Measurements from ENCODE around the gene ASB6.
"Not testable (repeated sequence)": the region's sequence is repeated elsewhere in the genome, so short reads cannot be mapped to it uniquely, and the experiment has no call there.

The ASB6 gene

DNA sequence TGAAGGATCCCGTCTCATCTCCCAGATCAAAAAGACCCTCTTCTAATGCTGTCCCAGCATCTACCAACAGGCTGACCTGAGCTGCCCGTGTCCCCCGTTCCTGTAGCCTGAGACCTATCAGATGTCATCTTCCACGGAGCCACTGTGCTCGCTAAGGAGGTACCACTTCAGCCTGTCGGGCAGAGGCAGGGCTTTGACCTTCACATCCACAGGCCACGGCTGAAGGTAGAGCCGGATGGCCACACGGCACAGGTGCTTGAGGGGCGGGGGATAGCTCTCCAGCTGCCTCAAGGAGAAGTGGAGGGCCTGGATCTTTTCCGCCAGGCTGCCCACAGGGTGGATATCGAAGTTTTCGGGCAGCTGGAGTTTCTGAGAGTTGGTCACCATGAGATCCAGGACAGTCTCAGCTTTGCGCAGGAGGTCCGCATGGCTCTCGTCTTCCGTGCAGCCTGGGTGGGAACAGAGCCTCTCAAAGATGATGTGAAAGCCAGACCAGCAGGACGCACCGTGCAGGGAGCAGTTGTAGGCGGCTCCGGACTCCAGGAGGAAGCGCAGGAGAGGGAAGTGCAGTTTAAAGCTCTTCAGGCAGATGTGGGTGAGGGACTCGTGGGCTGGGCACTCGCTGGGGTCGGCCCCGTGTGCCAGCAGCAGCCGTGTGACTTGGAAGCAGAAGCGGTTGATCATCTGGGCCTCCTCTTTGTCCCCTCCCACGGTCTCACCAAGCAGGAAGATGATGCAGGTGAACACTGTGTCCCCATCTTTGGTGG is 4.1 kb downstream of the ASB6 start:
- DNase-seq (ENCODE audit: extremely low spot score): no peak
- CTCF ChIA-PET: interaction anchor here (1.0 to 2.5 kb wide), 2 partner anchors 13 to 153 kb away, joined by 3 to 11 read pairs; no protein-coding TSS in a partner anchor
- POLR2A ChIA-PET: interaction anchor here (1.6 kb wide), 1 partner anchor 498 kb away, joined by 4 read pairs; no protein-coding TSS in a partner anchor
- TF ChIP-seq NFRKB (IDR thresholded peaks at IDR 0.05) (no peak), FOXA1 (IDR thresholded peaks at IDR 0.05) (no peak), ELF4 (IDR thresholded peaks at IDR 0.05) (no peak), L3MBTL2 (conservative IDR thresholded peaks at IDR 0.05) (no peak)

DNA sequence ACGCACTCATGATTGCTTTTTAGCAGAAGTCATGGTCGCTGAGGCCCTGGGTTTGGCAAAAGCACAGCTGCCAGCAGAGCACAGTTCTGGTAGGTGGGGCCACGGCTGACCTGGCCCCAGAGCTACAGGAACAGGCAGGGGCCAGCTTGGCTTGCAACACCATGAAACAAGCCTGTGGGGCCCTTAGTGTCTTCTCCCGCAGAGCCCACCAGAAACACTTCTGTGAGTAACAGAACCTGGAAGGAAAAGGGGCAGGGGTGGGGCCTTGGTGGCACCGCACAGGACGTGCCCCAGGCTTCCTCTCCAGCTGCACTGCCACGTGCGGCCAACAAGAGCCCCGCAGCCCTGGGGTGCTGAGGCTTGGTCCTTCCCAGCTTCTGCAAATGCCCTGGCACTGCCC is 4.8 kb downstream of the ASB6 start:
- DNase-seq (ENCODE audit: extremely low spot score): no peak
- CTCF ChIA-PET: interaction anchor here (1.0 kb wide), 1 partner anchor 154 kb away, joined by 3 read pairs; no protein-coding TSS in a partner anchor
- POLR2A ChIA-PET: no interaction called here
- no peak for TF ChIP-seq LEF1 (IDR thresholded peaks at IDR 0.05; ENCODE audit: borderline replicate concordance)
- TF ChIP-seq FOXA1 (IDR thresholded peaks at IDR 0.05): no peak
- TF ChIP-seq ELF4 (IDR thresholded peaks at IDR 0.05): no peak
- no peak for TF ChIP-seq L3MBTL2 (conservative IDR thresholded peaks at IDR 0.05)
- no peak for TF ChIP-seq ARNT (IDR thresholded peaks at IDR 0.05)
- no peak for TF ChIP-seq SUZ12 (IDR thresholded peaks at IDR 0.05)
- no peak for TF ChIP-seq FOXK2 (IDR thresholded peaks at IDR 0.05)
- TF ChIP-seq NFRKB (IDR thresholded peaks at IDR 0.05): no peak

DNA sequence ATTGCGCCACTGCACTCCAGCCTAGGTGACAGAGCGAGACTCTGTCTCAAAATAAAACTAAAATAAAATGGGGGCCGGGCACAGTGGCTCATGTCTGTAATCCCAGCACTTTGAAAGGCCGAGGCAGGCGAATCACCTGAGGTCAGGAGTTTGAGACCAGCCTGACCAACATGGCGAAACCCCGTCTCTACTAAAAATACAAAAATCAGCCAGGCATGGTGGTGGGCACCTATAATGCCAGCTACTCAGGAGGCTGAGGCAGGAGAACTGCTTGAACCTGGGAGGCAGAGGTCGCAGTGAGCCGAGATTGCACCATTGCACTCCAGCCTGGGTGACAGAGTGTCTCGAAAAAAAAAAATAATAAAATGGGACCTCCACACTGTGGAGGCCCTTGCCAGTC is 5.6 kb downstream of the ASB6 start:
- POLR2A ChIA-PET: not testable (repeated sequence)
- CTCF ChIA-PET: interaction anchor here (0.8 kb wide), 1 partner anchor 12 kb away, joined by 3 read pairs; no protein-coding TSS in a partner anchor

DNA sequence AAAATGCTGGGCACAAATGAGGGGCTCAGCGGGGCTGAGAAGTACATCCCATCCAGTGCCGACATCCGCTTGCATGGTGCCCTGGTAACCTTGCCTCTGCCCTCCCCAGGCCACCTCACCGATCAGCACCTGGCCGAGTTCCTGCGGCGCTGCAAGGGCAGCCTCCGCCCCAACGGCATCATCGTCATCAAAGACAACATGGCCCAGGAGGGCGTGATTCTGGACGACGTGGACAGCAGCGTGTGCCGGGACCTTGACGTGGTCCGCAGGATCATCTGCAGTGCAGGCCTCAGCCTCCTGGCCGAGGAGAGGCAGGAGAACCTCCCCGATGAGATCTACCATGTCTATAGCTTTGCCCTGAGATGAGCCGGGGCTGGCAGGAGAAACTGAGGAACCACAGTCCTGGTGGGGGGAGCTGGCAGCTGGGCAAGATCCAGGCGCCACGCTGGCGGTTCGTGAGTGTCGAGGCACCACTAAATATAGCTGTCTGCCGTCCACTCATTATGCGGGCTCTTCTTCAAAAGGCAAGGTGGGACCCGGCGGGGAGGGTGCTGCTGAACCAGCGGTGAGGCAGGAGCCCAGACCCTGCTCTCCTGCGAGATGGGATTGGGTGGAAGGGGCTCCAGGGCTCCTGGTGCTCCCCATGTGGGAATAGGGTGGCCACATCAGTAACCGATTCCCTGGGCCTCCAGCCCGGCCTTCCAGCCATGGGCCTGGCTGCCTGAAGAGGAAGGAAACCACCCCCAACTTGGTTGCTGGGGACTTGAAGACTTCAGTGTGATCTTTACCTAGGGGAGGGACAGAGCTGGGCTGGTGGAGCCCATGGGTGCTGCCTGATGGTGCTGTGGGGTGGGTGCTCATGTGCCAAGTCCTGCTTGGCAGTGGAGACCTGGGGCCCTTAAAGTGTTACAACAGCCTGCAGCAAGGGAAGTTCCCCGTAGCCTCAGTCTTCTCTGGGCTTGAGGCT is 6.6 kb downstream of the ASB6 start:
- ChIA-PET POLR2A (no interaction called here), CTCF (interaction anchor here (0.8 kb wide), 1 partner anchor 11 kb away, joined by 3 read pairs; no protein-coding TSS in a partner anchor)
- no peak for TF ChIP-seq FOXM1 (IDR thresholded peaks at IDR 0.05; ENCODE audit: borderline replicate concordance)
- TF ChIP-seq TARDBP (IDR thresholded peaks at IDR 0.05): no peak
- no peak for TF ChIP-seq FOXK2 (IDR thresholded peaks at IDR 0.05)
- no peak for TF ChIP-seq HDGF (IDR thresholded peaks at IDR 0.05; ENCODE audit: borderline replicate concordance)
- TF ChIP-seq L3MBTL2 (conservative IDR thresholded peaks at IDR 0.05): no peak
- TF ChIP-seq ELF4 (IDR thresholded peaks at IDR 0.05): no peak
- TF ChIP-seq, protein P1, sequence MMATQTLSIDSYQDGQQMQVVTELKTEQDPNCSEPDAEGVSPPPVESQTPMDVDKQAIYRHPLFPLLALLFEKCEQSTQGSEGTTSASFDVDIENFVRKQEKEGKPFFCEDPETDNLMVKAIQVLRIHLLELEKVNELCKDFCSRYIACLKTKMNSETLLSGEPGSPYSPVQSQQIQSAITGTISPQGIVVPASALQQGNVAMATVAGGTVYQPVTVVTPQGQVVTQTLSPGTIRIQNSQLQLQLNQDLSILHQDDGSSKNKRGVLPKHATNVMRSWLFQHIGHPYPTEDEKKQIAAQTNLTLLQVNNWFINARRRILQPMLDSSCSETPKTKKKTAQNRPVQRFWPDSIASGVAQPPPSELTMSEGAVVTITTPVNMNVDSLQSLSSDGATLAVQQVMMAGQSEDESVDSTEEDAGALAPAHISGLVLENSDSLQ (IDR thresholded peaks at IDR 0.05): no peak
- TF ChIP-seq SUZ12 (IDR thresholded peaks at IDR 0.05): no peak
- TF ChIP-seq ARNT (IDR thresholded peaks at IDR 0.05): no peak
- no peak for TF ChIP-seq ZNF384 (IDR thresholded peaks at IDR 0.05)
- no peak for TF ChIP-seq FOXA1 (IDR thresholded peaks at IDR 0.05)
- no peak for TF ChIP-seq BHLHE40 (IDR thresholded peaks at IDR 0.05; ENCODE audit: borderline replicate concordance)
- no peak for TF ChIP-seq LEF1 (IDR thresholded peaks at IDR 0.05; ENCODE audit: borderline replicate concordance)
- no peak for DNase-seq (ENCODE audit: extremely low spot score)

More for the DNA sequence above, 5.6 kb downstream of the ASB6 start:
- DNase-seq (ENCODE audit: extremely low spot score): not testable (repeated sequence)

DNA sequence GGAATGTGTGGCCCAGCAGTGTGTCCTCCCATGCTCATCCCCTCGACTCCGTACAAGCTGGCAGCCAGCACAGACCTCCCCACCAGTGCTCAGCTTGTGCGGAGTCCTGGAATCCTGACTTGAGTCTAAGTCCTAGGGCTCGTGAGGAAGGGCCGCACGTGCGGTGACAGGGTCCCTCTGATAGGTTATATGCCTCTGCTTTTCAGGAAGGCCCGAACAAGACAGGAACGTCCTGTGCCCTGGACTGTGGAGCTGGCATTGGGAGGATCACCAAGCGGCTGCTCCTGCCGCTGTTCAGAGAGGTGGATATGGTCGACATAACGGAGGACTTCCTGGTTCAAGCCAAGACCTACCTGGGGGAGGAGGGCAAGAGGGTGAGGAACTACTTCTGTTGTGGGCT is 8.1 kb downstream of the ASB6 start:
- POLR2A ChIA-PET: no interaction called here
- no peak for DNase-seq (ENCODE audit: extremely low spot score)

DNA sequence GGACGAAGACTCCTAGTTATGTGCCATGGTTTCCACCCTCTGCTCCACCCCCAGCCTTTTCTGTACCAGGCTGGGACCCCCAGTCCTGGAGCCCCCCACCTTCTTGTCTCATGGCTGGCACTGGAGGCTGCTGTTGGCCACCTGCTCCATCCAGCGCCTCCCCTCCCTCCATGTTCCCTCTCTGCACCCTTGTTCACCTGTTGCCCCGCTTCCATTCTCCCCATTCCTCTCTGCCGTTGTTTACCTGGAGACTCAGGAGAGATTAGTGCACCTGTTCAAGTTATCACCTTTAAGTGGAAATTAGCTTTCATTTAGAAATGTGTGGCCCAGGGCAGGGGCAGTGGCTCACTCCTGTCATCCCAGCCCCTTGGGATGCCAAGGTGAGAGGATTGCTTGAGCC is 8.7 kb downstream of the ASB6 start:
- TF ChIP-seq, protein P1 (IDR thresholded peaks at IDR 0.05): no peak
- TF ChIP-seq ZNF384 (IDR thresholded peaks at IDR 0.05): no peak
- no peak for DNase-seq (ENCODE audit: extremely low spot score)

More for the DNA sequence above, 8.1 kb downstream of the ASB6 start:
- TF ChIP-seq, protein P1 (IDR thresholded peaks at IDR 0.05): no peak
- TF ChIP-seq BHLHE40 (IDR thresholded peaks at IDR 0.05; ENCODE audit: borderline replicate concordance): no peak
- no peak for TF ChIP-seq ELF4 (IDR thresholded peaks at IDR 0.05)
- TF ChIP-seq ZNF384 (IDR thresholded peaks at IDR 0.05): no peak
- no peak for TF ChIP-seq HDGF (IDR thresholded peaks at IDR 0.05; ENCODE audit: borderline replicate concordance)
- no peak for TF ChIP-seq TARDBP (IDR thresholded peaks at IDR 0.05)
- no peak for TF ChIP-seq FOXA1 (IDR thresholded peaks at IDR 0.05)
- no peak for TF ChIP-seq FOXM1 (IDR thresholded peaks at IDR 0.05; ENCODE audit: borderline replicate concordance)
- no peak for TF ChIP-seq NFRKB (IDR thresholded peaks at IDR 0.05)
- no peak for TF ChIP-seq SP1 (IDR thresholded peaks at IDR 0.05)
- no peak for TF ChIP-seq FOXK2 (IDR thresholded peaks at IDR 0.05)
- no peak for TF ChIP-seq SUZ12 (IDR thresholded peaks at IDR 0.05)
- TF ChIP-seq LEF1 (IDR thresholded peaks at IDR 0.05; ENCODE audit: borderline replicate concordance): no peak
- no peak for TF ChIP-seq CTBP1 (IDR thresholded peaks at IDR 0.05; ENCODE audit: borderline replicate concordance)
- no peak for TF ChIP-seq ARNT (IDR thresholded peaks at IDR 0.05)
- no peak for TF ChIP-seq L3MBTL2 (conservative IDR thresholded peaks at IDR 0.05)
- CTCF ChIA-PET: interaction anchor here (0.6 kb wide), 1 partner anchor 93 kb away, joined by 5 read pairs; no protein-coding TSS in a partner anchor

More for the DNA sequence above, 8.7 kb downstream of the ASB6 start:
- POLR2A ChIA-PET: no interaction called here
- CTCF ChIA-PET: interaction anchor here (0.6 to 1.2 kb wide), 2 partner anchors 9 to 94 kb away, joined by 3 to 5 read pairs; no protein-coding TSS in a partner anchor
